ENCODE results near the gene DENND6B.
A peak's percentile ranks its signal among the peaks of the same experiment; 100 is the strongest.
"Not testable (repeated sequence)": the region's sequence is repeated elsewhere in the genome, so short reads cannot be mapped to it uniquely, and the experiment has no call there.

The DENND6B gene

GRCh38 chr22:50283821-50284220 lies 43.0 kb downstream of the DENND6B start:
- no peak for DNase-seq

DNA sequence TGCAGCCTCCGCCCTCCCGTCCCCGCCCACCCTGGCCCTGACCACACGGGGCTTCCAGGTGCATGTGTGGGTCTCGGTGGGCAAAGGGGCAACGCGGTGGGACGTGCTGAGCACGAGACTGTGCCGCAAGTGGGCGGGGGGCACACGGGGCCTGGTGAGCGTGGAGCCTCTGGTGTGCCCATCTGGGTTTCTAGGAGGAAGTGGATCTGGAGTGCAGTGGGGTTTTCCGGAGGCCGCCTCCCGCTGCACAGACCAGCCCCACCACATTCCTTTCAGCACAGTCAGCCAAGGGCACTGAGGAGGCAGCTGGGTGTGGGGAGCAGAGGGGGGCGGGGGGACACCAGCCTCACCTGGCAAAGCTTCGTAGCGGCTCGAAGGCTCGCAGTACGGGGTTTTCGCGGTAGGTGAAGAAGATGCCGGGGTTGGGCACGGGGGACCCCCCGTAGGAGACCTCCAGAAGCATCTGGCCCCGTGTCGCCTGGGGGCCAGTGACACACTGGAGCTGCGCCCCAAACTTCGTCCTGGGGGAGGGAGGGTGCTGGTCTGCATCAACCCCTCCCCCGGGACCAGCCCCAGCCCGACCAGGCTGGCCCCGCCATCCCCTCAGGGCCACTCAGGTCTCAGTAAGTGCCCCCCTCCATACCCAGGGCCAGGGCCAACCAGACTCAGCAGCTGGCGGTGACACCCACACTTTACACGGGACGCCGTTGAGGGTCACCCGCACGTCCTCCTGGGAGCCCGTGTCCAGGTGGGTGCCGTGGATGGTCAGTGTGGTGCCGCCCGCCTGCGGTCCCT lies 44.3 kb downstream of the DENND6B start:
- no peak for DNase-seq

DNA sequence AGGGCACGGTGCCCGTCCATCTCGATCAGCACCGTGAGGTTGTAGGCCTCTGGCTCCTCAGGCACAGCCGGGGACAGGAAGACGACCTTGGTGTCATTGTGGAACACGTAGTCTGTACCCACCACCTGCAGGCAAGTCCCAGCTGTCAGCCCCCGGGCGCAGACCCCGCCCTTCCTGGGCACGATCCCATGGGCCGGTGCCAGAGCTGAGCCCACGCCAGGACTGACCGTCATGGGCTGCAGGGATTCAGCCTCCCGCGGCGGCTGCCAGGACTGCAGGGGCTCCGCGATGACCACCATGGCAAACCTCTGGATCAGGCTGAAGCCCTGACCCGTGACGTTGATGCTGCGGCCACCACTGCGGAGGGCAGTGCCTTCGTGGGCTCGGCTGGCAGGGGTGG lies 44.9 kb downstream of the DENND6B start:
- DNase-seq = no peak

DNA sequence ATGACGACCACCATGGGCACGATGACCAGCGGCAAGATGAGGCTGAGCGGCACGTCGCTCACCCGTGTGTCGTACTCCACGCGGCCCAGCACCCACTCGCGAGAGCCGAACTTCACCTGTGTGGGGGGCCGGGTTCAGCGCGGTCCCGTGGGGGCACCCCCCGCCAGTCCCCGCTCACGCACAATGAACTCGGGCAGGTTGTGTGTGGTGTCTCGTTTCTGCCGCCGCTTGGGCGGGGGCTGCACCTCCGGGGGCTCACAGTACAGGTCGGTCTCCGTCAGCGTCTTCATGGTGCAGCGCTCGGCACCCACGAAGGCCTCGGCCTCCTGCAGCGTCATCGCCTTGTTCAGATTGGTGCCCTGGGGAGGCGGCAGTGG lies 45.4 kb downstream of the DENND6B start:
- no peak for DNase-seq

DNA sequence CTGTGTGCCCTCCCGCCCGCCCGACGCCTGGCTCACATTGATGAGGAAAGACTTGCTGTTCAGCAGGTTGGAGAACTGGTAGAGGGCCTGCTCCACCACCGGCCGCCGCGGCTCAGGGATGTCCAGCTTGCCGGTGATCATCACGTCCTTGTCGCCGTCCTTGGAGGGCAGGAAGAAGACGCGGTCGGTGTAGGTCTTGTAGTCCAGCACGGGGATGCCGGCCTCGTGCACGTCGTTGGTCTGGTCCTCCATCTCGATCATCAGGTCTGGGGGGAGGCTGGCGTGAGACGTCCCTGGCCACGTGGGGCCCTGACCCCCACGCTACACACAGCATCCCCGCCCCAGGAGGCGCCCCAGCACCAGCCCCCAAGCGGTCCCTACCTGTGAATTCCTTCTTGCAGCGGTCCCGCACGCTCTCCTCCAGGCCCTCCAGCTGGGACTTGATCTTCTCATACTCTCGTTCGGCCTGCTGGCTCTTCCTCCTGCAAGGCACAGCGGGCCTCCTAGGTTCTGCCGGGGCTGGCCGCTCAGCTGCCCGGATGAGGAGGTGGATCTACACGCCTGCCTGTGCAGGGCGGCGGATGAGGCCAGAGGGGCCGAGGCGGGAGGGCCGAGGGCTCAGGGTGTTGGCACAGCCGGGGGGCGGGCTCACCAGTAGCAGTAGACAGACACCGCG lies 46.0 kb downstream of the DENND6B start:
- DNase-seq = no peak

GRCh38 chr22:50280022-50280707 lies 46.6 kb downstream of the DENND6B start:
- DNase-seq = no peak

- no peak for DNase-seq
Measured at GRCh38 chr22:50278956-50279619, 47.7 kb downstream of the DENND6B start.

GRCh38 chr22:50278461-50278860 lies 48.4 kb downstream of the DENND6B start:
- DNase-seq = no peak

GRCh38 chr22:50277761-50278160 lies 49.1 kb downstream of the DENND6B start:
- no peak for DNase-seq

DNA sequence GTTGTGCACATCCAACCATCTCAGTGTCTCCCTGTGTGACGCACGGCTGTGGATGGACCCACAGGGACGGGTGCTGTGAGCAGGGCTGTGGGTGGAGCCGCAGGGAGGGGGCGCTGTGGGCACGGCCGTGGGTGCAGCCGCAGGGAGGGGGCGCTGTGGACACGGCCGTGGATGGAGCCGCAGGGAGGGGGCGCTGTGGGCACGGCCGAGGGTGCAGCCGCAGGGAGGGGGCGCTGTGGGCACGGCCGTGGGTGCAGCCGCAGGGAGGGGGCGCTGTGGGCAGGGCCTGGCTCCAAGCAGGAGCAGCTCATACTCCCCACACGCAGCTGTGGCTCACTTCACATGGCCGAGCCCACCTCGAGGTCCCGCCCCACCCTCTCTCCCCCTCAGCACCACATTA lies 50.7 kb downstream of the DENND6B start:
- peak; percentile 85 for DNase-seq

DNA sequence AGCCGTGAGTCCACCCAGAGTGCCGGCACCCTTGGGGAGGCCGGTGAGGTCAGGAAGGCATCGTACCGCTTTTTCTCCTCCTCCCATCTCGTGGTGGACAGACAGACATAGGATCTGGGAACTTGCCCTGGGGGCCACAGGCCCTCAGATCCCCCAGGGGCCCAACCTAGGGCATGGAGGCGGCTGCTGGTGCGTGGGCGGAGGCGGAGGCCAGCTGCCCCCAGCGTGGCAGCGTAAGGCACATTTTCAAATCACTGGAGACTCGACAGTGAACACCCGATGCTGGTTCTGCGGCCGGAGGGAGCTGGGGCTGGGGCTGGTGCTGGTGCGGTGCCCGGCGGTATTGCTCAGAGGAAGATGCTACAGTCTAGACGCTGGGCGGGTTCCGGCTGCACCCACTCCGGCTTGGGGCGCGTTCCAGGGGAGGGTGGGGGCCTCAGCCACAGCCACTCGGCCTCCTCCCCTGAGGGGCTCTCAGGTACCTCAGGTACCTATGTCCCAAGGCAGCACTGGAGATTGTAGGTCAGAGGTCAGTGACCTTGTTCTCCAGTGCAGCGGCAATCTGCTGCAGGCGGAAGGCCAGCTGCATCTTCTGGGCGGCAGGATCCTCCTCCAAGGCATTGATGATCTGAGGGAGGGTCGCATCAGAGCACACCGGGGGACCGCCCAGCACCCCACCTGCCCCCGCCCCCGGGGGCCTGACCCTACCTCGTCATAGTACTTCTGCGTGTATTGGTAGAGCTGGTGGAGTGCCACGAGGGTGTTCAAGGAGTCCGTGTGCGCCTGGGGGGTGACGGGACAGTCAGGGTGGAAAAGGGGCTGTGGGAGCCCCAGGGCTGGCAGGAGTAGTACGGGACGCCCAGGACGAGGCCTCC lies 51.4 kb downstream of the DENND6B start:
- no peak for DNase-seq

DNA sequence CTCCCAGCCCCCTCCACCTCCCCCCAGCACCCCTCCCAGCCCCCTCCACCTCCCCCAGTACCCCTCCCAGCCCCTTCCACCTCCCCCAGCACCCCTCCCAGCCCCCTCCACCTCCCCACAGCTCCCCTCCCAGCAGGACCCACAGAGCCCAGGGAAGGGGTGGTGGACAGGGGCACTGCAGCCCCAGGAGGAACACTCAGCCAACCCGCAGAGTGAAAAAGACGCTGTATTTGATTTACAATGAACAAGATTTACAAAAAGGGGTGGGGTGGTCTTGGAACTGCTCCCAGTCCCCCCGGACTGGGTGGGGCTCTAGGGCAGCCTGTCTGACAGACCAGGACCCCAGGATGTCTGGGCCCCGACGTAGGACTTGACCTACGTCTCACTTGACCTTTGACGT lies 52.0 kb downstream of the DENND6B start:
- no peak for DNase-seq

GRCh38 chr22:50274311-50274710 lies 52.5 kb downstream of the DENND6B start:
- no peak for DNase-seq

DNA sequence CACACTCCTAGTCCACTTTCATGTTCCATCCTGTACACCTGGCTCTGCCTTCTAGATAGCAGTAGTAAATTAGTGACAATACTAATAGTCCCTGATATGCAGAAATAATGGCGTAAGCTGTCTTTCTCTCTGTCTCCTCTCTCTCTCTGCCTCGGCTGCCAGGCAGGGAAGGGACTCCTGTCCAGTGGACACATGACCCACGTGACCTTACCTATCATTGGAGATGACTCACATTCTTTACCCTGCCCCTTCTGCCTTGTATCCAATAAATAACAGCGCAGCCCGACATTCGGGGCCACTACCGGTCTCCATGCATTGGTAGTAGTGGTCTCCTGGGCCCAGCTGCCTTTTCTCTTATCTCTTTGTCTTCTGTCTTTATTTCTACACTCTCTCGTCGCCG lies 53.0 kb downstream of the DENND6B start:
- DNase-seq = not testable (repeated sequence)

DNA sequence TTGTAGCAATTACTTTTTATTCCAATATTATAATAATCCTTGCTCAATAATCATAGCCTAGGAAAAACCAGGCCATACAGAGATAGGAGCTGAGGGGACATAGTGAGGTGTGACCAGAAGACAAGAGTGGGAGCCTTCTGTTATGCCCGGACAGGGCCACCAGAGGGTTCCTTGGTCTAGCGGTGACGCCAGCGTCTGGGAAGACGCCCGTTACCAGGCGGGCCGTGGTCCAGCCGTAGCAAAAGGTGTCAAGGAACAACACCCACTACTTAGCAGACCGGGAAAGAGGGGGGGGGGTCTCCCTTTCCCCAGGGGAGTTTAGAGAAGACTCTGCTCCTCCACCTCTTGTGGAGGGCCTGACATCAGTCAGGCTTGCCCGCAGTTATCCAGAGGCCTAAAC lies 53.5 kb downstream of the DENND6B start:
- DNase-seq = not testable (repeated sequence)

DNA sequence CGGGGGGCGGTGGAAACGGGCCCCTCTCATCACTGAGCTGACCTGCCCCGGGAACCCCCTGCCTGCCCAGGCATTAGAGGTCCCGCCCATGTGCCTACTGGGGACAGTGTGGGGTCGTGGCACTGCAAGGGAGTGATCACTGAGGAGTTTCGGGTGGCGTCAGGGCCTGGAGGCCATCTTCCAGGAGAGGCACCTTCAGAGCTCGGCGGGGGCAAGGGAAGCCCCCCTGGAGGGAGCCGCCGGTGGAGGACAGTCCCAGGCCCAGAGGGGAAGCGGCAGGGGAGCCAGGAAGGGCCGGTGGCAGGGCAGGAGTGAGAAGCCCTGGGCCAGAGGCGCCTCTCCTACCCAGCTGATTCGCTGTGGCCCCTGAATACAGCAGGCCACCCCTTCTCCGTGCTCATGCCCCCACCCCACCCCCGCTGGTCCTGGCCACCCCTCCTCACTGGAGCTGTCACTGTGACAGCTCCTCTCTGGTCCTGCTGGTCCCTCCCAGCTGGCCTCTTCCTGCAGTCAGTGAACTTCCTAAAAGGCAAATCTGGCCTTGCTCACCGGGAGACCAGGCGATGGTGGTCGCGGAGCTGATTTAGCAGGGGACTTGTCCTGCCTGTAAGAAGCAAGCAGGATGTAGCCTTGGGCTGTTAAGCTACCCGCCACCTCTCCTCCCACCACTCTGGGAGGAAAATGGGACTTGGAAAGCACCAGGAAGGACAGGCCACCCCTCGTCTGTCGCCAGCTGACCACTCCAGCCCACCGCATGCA lies 54.6 kb downstream of the DENND6B start:
- no peak for DNase-seq

DNA sequence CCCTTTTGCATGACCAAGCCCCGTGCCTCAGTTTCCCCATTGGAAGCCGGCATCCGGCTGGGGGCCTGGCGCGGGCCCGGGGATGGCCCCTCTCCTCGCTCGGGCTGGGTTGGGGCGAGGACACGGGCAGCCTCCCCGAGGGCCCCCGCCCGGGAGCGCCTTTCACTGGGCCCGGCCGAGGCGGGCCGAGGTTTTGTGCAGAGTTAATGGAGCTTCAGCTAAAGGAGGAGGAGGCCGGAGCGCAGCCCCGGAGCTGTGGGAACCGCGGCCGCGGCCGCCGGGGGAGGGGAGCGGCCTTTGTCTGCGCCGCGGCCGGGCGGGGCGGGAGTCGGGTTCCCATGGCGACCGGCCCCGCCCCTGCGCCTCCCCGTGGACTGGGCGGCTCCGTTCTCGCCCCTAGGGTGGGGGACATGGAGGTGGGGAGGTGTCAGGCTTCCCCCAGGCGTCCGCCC lies 55.3 kb downstream of the DENND6B start:
- peak; percentile 82 for DNase-seq

GRCh38 chr22:50270666-50271394 lies 56.0 kb downstream of the DENND6B start:
- DNase-seq = peak; percentile 84

GRCh38 chr22:50269970-50270665 lies 56.7 kb downstream of the DENND6B start, which contains the start of gene MAPK11:
Gene MAPK11, minus strand, starts transcription at chr22:50270380. Its CDS starts 88 bp downstream, at chr22:50270292.
- DNase-seq = peak; percentile 80

GRCh38 chr22:50269573-50269969 lies 57.2 kb downstream of the DENND6B start:
- no peak for DNase-seq

All from activated CD8-positive, alpha-beta memory T cell treated with anti-CD3 and anti-CD28 coated beads, Interleukin-2, amount 50 U/mL, for 48 hours (primary cell).